Measurements from ENCODE around the gene LMAN1. TPM values are rescaled to one million over a fixed set of nuclear protein-coding genes. Genes with fewer than 3 reads are reported as not detected.

Gene LMAN1, protein sequence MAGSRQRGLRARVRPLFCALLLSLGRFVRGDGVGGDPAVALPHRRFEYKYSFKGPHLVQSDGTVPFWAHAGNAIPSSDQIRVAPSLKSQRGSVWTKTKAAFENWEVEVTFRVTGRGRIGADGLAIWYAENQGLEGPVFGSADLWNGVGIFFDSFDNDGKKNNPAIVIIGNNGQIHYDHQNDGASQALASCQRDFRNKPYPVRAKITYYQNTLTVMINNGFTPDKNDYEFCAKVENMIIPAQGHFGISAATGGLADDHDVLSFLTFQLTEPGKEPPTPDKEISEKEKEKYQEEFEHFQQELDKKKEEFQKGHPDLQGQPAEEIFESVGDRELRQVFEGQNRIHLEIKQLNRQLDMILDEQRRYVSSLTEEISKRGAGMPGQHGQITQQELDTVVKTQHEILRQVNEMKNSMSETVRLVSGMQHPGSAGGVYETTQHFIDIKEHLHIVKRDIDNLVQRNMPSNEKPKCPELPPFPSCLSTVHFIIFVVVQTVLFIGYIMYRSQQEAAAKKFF
- 94.4 TPM for polyA plus RNA-seq
- long read RNA-seq, donor 1, full-length matches to known transcripts, result 6 of 6 reads
- long read RNA-seq, donor 1, partial matches to known transcripts, result 0 of 6 reads
- long read RNA-seq, donor 1, other reads (novel, unspliced or antisense), result 0 of 6 reads
- long read RNA-seq, donor 2, full-length matches to known transcripts, result 20 of 53 reads
- long read RNA-seq, donor 2, partial matches to known transcripts, result 33 of 53 reads
- long read RNA-seq, donor 2, other reads (novel, unspliced or antisense), result 0 of 53 reads
- long read RNA-seq, donor 3, result 0 reads
- long read RNA-seq, donor 4, result 0 reads
- long read RNA-seq, donor 5, full-length matches to known transcripts, result 5 of 15 reads
- long read RNA-seq, donor 5, partial matches to known transcripts, result 10 of 15 reads
- long read RNA-seq, donor 5, other reads (novel, unspliced or antisense), result 0 of 15 reads
- long read RNA-seq, donor 6, full-length matches to known transcripts, result 16 of 47 reads
- long read RNA-seq, donor 6, partial matches to known transcripts, result 31 of 47 reads
- long read RNA-seq, donor 6, other reads (novel, unspliced or antisense), result 0 of 47 reads
- long read RNA-seq, donor 7, full-length matches to known transcripts, result 4 of 9 reads
- long read RNA-seq, donor 7, partial matches to known transcripts, result 5 of 9 reads
- long read RNA-seq, donor 7, other reads (novel, unspliced or antisense), result 0 of 9 reads
- long read RNA-seq, donor 8, full-length matches to known transcripts, result 18 of 56 reads
- long read RNA-seq, donor 8, partial matches to known transcripts, result 38 of 56 reads
- long read RNA-seq, donor 8, other reads (novel, unspliced or antisense), result 0 of 56 reads
- long read RNA-seq, donor 9, full-length matches to known transcripts, result 10 of 33 reads
- long read RNA-seq, donor 9, partial matches to known transcripts, result 23 of 33 reads
- long read RNA-seq, donor 9, other reads (novel, unspliced or antisense), result 0 of 33 reads
- long read RNA-seq, donor 10, full-length matches to known transcripts, result 13 of 36 reads
- long read RNA-seq, donor 10, partial matches to known transcripts, result 23 of 36 reads
- long read RNA-seq, donor 10, other reads (novel, unspliced or antisense), result 0 of 36 reads
- long read RNA-seq, donor 11, full-length matches to known transcripts, result 11 of 35 reads
- long read RNA-seq, donor 11, partial matches to known transcripts, result 24 of 35 reads
- long read RNA-seq, donor 11, other reads (novel, unspliced or antisense), result 0 of 35 reads

DNA sequence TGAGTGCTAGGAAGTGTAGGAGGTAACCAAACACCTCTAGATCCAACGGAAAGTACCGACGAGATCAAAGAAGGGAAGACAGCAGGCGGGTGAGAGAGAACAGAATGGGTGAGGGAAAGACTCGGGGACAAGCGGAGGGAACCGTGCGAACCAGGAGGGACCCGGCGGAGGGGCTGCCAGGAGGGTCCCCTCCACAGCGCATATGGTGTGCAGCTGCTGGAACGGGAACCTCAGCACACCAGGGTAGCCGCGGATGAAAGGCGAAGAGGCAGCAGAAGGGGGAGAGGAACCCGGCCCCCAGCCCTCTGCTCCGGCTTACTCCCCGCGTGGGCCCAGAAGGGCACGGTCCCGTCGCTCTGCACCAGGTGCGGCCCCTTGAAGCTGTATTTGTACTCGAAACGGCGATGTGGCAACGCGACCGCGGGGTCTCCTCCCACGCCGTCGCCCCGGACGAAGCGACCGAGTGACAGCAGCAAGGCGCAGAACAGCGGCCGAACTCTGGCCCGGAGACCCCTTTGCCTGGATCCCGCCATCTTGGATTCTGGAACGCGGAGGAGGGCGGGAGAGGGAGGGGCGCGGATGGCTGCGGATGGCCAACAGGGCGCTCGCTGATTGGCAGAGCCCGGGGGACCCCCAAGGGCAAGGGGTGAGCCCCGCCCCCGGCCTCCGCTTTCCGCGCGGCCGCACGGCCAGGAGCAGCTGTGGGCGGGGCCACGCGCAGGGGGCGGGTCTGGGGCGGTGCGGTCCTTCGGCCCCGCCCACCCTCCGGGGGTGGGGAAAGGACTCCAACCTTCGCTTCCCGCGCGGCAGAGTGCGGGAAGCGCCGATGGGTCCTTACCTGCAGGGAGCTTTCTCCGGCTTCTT is at the start of gene LMAN1:
Gene LMAN1, minus strand, starts transcription at position 554 of the 864 bp plus-strand sequence. Its CDS starts 21 bp downstream, at position 533.
- Histone ChIP-seq H3K36me3 (ENCODE audit: control insufficient read depth, insufficient read depth, low read length) (peaks cover 12% of the 10 kb centered on the region), H3K9me3 (ENCODE audit: control insufficient read depth, low read depth, low read length) (no peaks in the 10 kb centered on the region), H3K27ac (ENCODE audit: low read length) (peak within 1 kb of the TSS; percentile 91), H3K4me3 (ENCODE audit: low read length) (peak within 1 kb of the TSS; percentile 74), H3K27me3 (ENCODE audit: control insufficient read depth, insufficient read depth, low read length) (no peaks in the 10 kb centered on the region), H3K4me1 (ENCODE audit: control insufficient read depth, insufficient read depth, low read length) (peaks cover 6% of the 10 kb centered on the region)
- 0% methylated on average over 3 of the region's 76 CpGs for WGBS (ENCODE audit: insufficient coverage, low lambda C conversion rate)
- DNase-seq, result peak; percentile 95 to 96

DNA sequence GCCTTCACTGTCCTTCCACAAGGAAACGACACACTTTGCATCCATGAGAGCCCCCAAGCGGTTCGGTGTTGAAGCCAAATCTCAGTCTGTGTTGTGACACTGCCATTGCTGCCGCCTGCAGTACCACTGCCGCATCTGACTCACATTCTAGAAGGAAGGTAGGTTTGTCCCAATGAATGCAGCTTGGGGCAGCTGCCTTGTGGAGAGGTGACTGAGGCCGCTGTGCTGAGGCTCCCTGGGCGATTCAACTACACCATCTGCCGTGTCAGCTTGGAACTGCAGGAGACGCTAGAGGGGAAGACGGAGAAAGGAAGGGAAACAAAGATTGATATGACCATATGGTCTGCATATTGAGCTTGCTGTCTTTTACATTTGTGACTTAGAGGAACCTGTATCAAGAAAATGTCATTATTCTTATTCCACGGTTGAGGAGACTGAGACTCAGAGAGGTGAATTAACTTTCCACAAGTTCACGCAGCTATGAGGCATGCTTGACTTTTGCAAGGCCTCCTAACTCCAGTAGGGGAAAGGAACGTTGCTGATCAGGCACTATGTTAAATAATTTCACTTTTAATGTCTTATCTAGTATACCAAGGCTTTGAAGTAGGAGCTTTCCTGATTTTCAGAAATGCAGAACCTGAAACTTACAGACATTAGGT is 43.5 kb upstream of the LMAN1 start:
- Histone ChIP-seq H3K27me3 (ENCODE audit: control insufficient read depth, insufficient read depth, low read length) (no peaks in the 10 kb centered on the region), H3K9me3 (ENCODE audit: control insufficient read depth, low read depth, low read length) (no peaks in the 10 kb centered on the region), H3K36me3 (ENCODE audit: control insufficient read depth, insufficient read depth, low read length) (no peaks in the 10 kb centered on the region), H3K4me1 (ENCODE audit: control insufficient read depth, insufficient read depth, low read length) (no peaks in the 10 kb centered on the region), H3K27ac (ENCODE audit: low read length) (no peak overlapping the region), H3K4me3 (ENCODE audit: low read length) (no peak overlapping the region)
- WGBS (ENCODE audit: insufficient coverage, low lambda C conversion rate), result 13% methylated on average over 3 of the region's 13 CpGs
- peak; percentile 60 to 69 for DNase-seq

DNA sequence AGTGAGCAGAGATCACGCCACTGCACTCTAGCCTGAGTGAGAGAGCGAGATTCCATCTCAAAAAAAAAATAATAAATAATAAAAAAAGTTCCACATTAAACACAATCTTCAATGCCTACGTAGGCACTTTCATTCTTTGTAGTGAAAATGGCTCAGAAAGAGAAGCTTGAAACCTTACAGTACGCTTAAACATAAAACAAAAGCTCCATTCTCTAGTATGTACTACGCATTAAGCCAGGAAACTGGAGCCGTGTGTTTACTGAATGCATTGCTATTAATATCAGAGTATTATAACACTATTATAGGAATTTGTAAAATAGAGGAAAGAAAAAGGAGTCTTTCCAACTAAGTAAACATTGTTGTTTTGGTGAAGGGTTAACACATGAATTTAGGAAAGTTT is 41.3 kb upstream of the LMAN1 start:
- no peak for DNase-seq
- no peak overlapping the region for H3K27ac ChIP-seq (ENCODE audit: low read length)
- H3K4me3 ChIP-seq (ENCODE audit: low read length), result no peak overlapping the region
- WGBS (ENCODE audit: insufficient coverage, low lambda C conversion rate), result 92% methylated on average over 3 of the region's 6 CpGs
- H3K36me3 ChIP-seq (ENCODE audit: control insufficient read depth, insufficient read depth, low read length), result no peaks in the 10 kb centered on the region
- no peaks in the 10 kb centered on the region for H3K9me3 ChIP-seq (ENCODE audit: control insufficient read depth, low read depth, low read length)
- no peaks in the 10 kb centered on the region for H3K27me3 ChIP-seq (ENCODE audit: control insufficient read depth, insufficient read depth, low read length)
- no peaks in the 10 kb centered on the region for H3K4me1 ChIP-seq (ENCODE audit: control insufficient read depth, insufficient read depth, low read length)

- H3K27ac ChIP-seq (ENCODE audit: low read length), result no peak overlapping the region
- no peaks in the 10 kb centered on the region for H3K36me3 ChIP-seq (ENCODE audit: control insufficient read depth, insufficient read depth, low read length)
- WGBS (ENCODE audit: insufficient coverage, low lambda C conversion rate), result 33% methylated on average over 1 of the region's 10 CpGs
Observed at GRCh38 chr18:59395226-59396175, 36.4 kb upstream of the LMAN1 start.

GRCh38 chr18:59393381-59393780 is 34.3 kb upstream of the LMAN1 start:
- no peak for DNase-seq
- H3K4me3 ChIP-seq (ENCODE audit: low read length), result no peak overlapping the region
- 67% methylated on average over 3 of the region's 3 CpGs for WGBS (ENCODE audit: insufficient coverage, low lambda C conversion rate)

More at GRCh38 chr18:59395226-59396175, 36.4 kb upstream of the LMAN1 start:
- no peak overlapping the region for H3K4me3 ChIP-seq (ENCODE audit: low read length)
- peaks cover 3% of the 10 kb centered on the region for H3K27me3 ChIP-seq (ENCODE audit: control insufficient read depth, insufficient read depth, low read length)
- DNase-seq, result no peak
- no peaks in the 10 kb centered on the region for H3K9me3 ChIP-seq (ENCODE audit: control insufficient read depth, low read depth, low read length)
- no peaks in the 10 kb centered on the region for H3K4me1 ChIP-seq (ENCODE audit: control insufficient read depth, insufficient read depth, low read length)

GRCh38 chr18:59388817-59389216 is 29.8 kb upstream of the LMAN1 start:
- Histone ChIP-seq H3K4me1 (ENCODE audit: control insufficient read depth, insufficient read depth, low read length) (no peaks in the 10 kb centered on the region), H3K4me3 (ENCODE audit: low read length) (no peak overlapping the region), H3K27me3 (ENCODE audit: control insufficient read depth, insufficient read depth, low read length) (no peaks in the 10 kb centered on the region), H3K27ac (ENCODE audit: low read length) (no peak overlapping the region), H3K9me3 (ENCODE audit: control insufficient read depth, low read depth, low read length) (no peaks in the 10 kb centered on the region), H3K36me3 (ENCODE audit: control insufficient read depth, insufficient read depth, low read length) (no peaks in the 10 kb centered on the region)
- no peak for DNase-seq
- WGBS (ENCODE audit: insufficient coverage, low lambda C conversion rate), result no CpG with 5 or more reads among the region's 4 CpGs

More at GRCh38 chr18:59393381-59393780, 34.3 kb upstream of the LMAN1 start:
- Histone ChIP-seq H3K4me1 (ENCODE audit: control insufficient read depth, insufficient read depth, low read length) (no peaks in the 10 kb centered on the region), H3K27me3 (ENCODE audit: control insufficient read depth, insufficient read depth, low read length) (peaks cover 3% of the 10 kb centered on the region), H3K36me3 (ENCODE audit: control insufficient read depth, insufficient read depth, low read length) (no peaks in the 10 kb centered on the region), H3K9me3 (ENCODE audit: control insufficient read depth, low read depth, low read length) (no peaks in the 10 kb centered on the region), H3K27ac (ENCODE audit: low read length) (no peak overlapping the region)

GRCh38 chr18:59387687-59388565 is 28.9 kb upstream of the LMAN1 start:
- no CpG with 5 or more reads among the region's 11 CpGs for WGBS (ENCODE audit: insufficient coverage, low lambda C conversion rate)
- Histone ChIP-seq H3K27me3 (ENCODE audit: control insufficient read depth, insufficient read depth, low read length) (peaks cover 2% of the 10 kb centered on the region), H3K4me3 (ENCODE audit: low read length) (no peak overlapping the region), H3K27ac (ENCODE audit: low read length) (no peak overlapping the region), H3K4me1 (ENCODE audit: control insufficient read depth, insufficient read depth, low read length) (no peaks in the 10 kb centered on the region), H3K36me3 (ENCODE audit: control insufficient read depth, insufficient read depth, low read length) (no peaks in the 10 kb centered on the region), H3K9me3 (ENCODE audit: control insufficient read depth, low read depth, low read length) (no peaks in the 10 kb centered on the region)
- no peak for DNase-seq

All from large intestine (tissue), 12 donors.